ENCODE measurements around the gene MBLAC1.
"Not testable (repeated sequence)": the region's sequence is repeated elsewhere in the genome, so short reads cannot be mapped to it uniquely, and the experiment has no call there.

MBLAC1 gene

DNA sequence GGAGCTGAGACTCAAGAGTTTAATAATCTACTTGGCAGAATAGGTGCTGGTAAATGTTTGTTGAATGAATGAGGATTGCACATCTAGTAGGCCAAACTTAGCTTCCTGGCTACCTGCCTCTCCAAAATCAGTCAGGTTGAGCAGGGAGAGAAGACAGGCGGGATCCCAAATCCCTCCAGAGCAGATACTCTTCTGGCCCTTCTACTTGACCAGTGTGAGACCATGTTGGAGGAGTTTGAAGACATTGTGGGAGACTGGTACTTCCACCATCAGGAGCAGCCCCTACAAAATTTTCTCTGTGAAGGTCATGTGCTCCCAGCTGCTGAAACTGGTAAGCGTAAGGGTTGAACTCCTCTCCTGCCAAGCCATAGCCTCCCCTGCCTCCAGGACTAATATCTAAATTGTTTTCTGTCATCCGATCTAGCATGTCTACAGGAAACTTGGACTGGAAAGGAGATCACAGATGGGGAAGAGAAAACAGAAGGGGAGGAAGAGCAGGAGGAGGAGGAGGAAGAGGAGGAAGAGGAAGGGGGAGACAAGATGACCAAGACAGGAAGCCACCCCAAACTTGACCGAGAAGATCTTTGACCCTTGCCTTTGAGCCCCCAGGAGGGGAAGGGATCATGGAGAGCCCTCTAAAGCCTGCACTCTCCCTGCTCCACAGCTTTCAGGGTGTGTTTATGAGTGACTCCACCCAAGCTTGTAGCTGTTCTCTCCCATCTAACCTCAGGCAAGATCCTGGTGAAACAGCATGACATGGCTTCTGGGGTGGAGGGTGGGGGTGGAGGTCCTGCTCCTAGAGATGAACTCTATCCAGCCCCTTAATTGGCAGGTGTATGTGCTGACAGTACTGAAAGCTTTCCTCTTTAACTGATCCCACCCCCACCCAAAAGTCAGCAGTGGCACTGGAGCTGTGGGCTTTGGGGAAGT is 2.2 kb upstream of the MBLAC1 start:
- no peak for DNase-seq (ENCODE audit: low read depth)

DNA sequence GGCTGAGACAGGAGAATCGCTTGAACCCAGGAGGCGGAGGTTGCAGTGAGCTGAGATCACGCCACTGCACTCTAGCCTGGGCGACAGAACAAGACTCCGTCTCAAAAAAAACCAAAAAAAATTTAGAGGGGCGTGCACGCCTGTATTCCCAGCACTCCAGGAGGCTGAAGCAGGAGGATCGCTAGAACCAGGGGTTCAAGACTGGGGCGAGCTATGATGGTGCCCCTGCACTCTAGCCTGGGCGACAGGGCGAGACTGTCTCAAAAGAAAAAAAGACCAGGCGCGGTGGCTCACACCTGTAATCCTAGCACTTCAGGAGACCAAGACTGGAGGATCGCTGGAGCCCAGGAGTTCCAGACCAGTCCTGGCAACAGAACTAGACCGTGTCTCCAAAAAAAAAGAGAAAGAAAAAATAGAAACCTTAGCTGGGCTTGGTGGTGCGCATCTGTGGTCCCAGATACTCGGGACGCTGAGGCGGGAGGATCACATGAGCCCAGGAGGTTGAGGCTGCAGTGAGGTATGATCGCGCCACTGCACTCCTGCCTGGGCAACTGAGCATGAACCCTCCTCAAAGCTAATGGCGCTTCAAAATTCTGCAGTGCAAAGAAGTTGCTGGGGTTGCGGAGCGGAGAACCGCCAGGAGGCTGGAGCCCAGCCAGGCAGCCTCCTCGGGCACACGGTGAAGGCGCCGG is 382 bp upstream of the MBLAC1 start:
- no peak for DNase-seq (ENCODE audit: low read depth)

DNA sequence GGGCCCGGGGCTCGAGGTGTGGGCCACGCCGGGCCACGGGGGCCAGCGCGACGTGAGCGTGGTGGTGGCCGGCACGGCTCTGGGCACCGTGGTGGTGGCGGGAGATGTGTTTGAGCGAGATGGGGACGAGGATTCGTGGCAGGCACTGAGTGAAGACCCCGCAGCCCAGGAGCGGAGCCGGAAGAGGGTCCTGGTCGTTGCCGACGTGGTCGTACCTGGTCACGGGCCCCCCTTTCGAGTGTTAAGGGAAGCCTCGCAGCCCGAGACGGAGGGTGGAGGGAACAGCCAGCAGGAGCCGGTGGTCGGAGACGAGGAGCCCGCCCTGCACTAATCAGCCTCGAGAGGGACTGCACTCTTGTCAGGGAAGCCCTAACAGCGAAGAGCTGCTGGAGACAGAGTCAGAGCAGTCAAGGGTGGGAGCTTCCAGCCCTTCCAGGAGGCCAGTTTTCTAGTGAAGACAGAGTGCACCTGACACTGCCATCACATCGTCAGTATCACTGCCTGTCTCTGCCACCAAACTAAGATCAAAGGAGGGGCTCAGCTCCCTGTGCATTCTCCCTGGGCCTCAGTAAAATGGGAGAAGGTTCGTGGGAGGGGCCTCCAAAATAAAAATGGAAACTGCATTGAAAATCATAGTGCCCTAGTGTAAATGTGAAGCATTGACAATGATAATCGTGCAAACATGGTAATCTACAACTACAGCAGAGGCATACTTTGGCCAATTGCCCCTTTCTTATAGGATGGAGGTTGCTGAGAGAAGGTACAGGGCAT is 1.3 kb downstream of the MBLAC1 start:
- DNase-seq (ENCODE audit: low read depth): no peak

DNA sequence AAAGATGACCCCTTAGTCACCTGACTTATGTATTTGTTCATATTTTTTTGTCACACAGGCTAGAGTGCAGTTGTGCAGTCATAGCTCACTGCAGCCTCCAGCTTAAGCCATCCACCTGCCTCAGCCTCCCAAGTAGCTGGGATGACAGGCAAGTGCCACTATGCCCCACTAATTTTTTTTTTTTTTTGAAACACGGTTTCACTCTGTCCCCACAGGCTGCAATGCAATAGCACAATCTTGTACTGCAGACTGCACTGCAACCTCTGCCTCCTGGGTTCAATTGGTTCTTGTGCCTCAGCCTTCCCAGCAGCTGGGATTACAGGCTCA is 1.8 kb downstream of the MBLAC1 start:
- no peak for DNase-seq (ENCODE audit: low read depth)

DNA sequence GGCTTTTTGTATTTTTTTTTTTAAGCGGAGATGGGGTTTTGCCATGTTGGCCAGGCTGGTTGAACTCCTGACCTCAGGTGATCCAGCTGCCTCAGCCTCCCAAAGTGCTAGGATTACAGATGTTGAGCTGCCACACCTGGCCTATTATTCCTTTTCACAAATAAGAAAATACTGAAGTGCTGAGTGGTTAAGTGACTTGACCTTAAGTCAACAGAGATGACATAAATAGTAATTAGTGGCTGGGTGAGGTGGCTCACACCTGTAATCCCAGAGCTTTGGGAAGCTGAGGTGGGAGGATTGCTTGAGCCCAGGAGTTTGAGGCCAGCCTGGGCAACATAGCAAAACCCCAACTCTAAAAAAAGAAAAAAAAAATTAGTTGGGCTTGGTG is 3.4 kb downstream of the MBLAC1 start:
- DNase-seq (ENCODE audit: low read depth): not testable (repeated sequence)

DNA sequence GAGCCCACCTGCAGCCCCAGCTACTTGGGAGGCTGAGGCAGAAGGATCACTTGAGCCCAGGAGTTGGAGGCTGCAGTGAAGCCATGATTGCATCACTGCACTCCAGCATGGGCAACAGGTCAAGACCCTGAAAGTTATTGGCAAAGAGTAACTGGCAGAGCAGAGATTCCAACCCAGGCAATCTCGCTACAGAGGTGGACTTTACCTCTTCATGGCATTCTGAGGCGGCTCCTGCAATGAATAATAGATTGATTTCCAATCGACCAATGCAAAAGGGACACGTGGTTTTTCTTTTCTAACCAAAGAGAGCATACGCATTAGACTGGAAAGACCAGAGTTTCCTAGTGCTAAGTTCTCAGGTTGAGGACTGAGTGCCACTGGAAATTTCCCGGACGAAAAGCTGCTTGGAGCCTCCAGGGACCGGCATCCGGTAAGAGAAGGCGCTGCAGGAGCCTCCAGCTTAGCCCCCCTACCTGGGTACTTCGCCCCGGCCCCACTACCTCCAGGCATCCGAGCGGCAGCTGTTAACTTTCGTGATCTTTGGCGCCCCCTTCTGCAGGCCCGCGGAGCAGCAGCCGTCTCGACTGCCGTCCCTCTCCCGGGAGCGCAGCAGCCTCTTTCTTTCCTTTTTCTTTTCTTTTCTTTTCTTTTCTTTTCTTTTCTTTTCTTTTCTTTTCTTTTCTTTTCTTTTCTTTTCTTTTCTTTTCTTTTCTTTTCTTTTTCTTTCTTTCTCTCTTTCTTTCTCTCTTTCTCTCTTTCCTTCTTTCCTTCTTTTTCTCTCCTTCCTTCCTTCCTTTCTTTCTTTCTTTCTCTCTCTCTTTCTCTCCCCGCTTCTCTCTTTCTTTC is 4.1 kb downstream of the MBLAC1 start:
- no peak for DNase-seq (ENCODE audit: low read depth)

DNA sequence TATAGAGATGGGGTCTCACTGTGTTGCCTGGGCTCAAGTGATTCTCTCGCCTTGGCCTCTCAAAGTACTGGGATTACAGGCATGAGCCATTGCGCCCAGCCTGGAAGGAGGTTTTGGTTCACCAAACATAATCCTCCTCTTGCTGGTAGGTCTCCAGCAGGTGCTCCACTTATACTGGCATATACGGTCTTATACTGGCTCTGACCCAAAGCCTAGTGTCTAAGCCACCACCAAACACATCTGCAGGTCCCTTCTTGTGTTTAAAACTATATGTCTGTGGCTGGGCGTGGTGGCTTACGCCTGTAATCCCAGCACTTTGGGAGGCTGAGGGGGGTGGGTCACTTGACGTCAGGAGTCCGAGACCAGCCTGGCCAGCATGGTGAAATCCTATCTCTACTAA is 5.4 kb downstream of the MBLAC1 start:
- DNase-seq (ENCODE audit: low read depth): no peak

DNA sequence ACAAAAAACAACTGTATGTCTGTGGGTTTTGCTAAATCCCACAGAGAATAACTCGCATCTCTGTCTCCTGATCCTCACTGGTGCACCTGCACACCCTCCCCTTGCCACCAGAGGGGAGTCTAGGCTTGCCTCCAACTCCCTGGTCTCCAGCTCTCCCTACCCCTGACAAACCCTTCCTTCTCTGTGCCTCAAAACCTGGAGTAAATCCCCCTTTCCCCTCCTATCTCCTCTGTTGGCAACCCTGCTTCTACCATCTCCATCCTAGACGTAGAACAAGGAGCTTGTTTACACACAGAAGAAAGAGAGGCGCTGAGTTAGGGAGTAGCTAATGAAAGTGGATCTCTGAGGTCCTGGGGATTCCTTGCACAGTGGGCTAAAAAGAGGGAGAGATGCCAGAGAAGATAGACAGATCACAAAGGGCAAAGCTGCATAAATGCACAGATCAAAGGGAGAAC is 6.0 kb downstream of the MBLAC1 start:
- no peak for DNase-seq (ENCODE audit: low read depth)

DNA sequence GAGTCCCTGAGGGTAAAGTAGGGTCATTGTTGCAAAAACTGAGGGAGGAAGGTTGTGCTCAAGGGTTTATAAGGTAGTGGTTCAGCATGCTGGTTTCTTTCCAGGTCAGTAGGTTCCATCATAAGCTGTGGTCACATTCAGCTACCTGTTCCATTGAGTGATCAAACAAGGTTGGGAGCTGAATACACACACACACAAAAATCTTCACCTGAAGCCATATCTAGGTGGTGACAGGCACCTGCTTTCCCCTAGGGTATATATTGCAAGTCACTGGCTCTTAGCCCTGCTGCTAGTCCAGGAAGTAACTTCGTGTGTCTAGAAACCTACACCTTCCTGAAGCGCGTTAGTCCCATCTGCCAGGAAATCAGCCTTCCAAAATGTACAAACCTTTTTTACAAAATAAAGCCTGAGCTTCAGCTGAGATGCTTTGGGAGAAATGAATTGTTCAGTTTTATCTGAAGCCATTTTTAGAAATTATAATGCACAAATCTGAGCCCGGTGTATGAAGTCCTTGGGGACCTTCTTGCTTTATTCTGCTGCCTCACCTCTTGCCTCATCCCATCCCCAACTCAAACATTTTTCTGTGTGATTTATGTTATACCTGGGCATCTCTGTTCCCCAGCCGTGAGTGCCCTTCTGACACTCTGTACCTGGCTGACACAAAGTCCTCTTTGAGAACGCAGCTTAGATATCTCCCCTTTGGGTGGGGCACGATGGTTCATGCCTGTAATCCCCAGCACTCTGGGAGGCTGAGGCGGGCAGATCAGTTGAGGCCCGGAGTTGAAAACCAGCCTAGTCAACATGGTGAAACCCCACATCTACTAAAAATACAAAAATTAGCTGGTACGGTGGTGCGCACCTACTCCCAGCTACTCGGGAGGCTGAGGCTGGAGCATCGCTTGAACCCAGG is 11.3 kb downstream of the MBLAC1 start:
- DNase-seq (ENCODE audit: low read depth): no peak

DNA sequence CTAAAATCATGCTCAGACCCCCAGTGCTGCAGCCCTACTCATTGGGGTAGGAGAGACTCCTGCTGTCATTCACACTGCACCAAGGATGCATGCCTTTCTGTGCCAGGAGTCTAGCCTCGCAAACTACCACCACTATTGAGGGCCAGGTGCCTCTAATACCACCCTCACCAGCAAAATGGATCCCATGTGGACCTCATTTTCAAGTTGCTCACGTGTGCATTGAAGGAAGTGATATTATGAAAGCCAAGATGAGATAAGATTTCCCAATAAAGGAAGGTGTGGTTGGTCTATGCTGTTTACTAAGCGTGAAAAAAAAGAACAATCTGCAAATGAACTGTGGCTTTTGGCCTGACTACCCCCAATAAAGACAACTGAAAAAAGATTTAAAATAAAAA is 14.8 kb downstream of the MBLAC1 start:
- no peak for DNase-seq (ENCODE audit: low read depth)

DNA sequence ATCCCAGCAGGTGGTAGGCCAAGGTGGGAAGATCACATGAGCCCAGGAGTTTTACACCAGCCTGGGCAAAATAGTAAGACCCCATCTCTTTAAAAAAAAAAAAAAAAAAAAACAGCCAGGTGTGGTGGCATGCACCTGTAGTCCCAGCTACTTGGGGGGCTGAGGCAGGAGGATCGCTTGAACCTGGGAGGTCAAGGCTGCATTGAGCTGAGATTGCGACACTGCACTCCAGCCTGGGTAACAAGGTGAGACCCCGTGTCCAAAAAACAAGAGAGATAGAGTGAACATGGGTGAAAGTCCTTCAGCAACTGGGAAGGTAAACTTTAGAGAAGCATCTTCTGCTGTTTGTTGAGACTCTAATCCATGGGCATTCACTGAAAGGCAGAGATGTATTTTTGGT is 15.7 kb downstream of the MBLAC1 start:
- DNase-seq (ENCODE audit: low read depth): no peak

DNA sequence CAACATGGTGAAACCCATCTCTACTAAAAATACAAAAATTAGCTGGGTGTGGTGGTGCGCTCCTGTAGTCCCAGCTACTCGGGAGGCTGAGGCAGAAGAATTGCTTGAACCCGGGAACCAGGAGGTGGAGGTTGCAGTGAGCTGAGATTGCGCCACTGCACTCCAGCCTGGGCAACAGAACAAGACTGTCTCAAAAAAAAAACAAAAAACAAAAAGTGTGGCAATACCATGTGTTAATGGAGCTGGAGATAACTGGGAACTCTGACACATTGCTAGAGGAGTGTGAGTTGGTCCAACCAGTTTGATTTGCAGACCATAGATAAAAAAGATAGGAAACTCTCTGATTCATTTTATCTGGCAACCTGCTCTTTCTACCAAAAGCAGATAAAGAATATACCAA is 19.6 kb downstream of the MBLAC1 start:
- peak; percentile 51 for DNase-seq (ENCODE audit: low read depth)

DNA sequence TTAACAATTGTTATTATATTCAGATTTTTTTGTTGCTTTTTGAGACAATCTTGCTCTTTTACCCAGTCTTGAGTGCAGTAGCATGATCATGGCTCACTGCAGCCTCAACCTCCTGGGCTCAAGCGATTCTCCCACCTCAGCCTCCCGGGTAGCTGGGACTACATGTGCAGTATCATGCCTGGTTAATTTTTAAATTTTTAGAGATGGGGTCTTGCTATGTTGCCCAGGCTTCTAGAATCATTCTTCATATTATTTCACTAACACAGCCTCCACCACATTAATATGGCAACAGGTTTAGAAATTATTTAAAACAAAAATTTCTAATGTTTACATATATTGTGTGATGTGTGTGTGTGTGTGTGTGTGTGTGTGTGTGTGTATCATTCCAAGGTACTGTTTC is 20.5 kb downstream of the MBLAC1 start:
- no peak for DNase-seq (ENCODE audit: low read depth)

DNA sequence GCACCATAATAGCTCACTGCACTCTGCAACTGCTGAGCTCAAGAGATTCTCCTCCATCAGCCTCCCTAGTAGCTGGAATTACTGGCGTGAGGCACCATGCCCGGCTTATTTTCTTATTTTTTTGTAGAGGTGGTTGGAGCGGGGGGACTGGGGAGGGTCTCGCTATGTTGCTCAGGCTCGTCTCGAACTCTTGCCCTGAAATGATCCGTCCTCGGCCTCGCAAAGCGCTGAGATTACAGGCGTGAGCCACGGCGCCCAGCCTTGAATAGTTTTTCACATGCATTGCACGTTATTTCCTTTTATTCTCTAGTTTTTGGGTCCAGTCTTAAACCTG is 21.4 kb downstream of the MBLAC1 start:
- no peak for DNase-seq (ENCODE audit: low read depth)

DNA sequence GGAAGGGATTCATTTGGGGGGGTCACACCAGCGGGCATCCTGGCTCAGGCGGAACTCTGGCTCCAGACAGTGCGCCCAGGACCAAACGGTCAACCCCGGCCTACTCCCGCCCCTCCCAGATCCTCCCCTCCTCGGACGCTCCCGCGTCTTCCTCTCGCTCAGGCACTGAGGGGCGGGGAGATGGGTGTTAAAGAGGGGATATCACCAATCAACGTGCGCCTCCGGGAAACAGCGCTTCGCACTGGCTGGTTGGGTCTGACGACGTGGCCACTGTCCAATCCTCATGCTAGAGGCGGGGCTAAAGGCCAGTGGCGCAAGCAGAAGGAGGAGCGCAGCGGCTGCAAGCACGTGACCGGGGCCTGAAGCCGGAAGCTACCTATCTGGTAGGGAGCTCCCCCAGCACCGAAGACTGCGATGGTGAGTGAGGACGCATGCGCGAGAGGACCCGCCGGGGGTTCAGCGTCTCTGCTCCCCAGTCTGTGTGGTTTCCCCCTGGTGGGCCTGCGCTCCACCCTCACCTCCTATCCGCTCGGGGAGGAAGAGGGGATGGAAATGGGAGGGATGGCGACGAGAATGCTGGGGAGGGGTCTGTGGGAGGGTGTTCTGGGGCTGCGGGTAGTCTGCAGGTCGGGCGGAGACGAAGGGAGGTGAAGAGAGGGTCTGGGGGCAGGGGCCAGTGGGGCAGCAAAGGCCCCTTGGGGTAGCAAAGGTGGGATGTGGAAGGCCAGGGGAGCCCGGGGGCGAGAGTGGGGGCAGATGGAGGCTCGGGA is 22.0 kb downstream of the MBLAC1 start, which contains the start of gene LAMTOR4:
Gene LAMTOR4 (plus strand): TSS at position 360 of the 770 bp plus-strand sequence. CDS start 55 bp downstream, at position 415.
- peak; percentile 91 for DNase-seq (ENCODE audit: low read depth)

DNA sequence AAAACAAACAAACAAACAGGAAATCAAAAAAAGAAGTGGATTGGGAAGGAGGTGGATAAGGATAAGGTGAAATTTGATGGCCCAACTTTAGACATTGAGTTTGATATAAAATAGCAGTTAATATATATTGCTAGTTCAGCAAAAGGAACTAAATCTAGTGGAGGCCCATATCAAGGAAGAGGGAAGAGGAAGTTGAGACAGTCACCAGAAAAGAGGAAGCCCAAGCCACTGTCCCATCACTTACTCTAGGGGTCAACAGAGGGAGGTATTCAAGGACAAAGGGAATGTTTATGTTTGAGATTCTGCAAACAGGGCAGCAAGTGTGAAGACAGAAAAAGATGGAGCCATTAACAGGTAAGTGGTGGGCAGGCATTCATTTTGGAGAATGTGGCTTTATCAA is 25.6 kb downstream of the MBLAC1 start:
- DNase-seq (ENCODE audit: low read depth): no peak

DNA sequence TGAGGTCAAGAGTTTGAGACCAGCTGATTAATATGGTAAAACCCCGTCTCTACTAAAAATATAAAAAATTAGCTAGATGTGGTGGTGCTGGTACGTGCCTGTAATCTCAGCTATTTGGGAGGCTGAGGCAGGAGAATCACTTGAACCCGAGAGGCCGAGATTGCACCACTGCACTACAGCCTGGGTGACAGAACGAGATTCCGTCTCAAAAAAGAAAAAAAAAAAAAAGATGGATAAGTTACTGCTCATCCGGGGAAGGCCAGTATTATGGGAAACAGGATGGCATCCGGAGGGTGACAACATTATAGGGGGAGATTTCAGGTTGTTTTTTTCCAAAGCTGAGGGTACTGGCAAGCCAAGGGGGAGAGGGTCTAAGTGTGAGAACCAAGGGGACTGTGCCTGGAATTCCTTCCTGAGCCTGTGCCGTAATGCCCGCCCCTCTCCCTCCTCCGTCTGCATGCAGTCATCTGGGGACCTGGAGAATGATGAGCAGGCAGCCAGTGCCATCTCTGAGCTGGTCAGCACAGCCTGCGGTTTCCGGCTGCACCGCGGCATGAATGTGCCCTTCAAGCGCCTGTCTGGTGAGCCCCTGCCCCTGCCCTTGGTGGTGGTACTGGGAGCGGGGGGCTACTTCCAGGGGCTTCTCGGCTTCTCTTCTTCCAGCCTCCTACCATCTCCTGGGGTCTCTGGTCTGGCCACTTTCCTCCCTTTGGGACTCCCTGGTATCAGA is 26.3 kb downstream of the MBLAC1 start:
- no peak for DNase-seq (ENCODE audit: low read depth)

DNA sequence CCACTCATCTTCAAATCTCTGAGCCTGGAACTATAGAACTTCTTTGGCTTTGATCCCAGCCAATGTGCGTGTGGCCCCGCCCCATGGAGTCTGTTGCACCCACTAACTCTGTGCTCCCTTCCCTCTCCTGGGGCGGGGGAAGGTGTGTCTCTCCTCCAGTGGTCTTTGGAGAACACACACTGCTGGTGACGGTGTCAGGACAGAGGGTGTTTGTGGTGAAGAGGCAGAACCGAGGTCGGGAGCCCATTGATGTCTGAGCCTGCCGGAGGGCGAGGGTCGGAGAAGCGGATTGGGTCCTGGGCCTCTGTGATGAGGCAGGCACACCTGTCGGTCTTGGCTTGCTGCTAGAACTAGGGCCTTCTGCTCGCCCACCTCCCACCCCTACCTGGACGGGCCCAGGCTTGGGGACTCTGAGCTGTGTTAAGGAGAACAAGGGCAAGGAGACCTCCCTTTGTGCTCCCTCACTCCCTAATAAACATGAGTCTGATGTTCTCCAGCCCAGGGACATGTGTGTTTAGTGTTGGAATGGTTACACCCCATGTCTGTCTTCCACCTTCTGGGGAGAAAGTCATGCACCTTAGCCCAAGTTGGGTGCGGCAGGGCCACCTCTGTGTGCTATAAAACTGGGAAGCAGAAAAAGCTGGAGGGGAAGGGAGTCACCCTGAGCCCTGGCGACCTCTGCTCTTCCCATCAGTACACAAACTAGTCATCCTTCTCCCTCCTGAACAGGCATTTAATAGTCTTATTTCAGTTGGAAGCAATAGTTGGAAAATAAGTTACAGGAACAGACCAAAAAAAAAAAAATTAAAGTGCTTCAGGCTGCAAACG is 27.2 kb downstream of the MBLAC1 start:
- no peak for DNase-seq (ENCODE audit: low read depth)

Measured in GM04503 (cell line).